AG10803 (cell line): ENCODE data around the gene EXOC4.

Source experiments
- DNase-seq: peaks from one replicate; pipeline ENCODE4 v3.0.0; 2010; ENCODE audit warnings: low read depth
- H3K4me3 ChIP-seq: 2 replicates; pipeline ENCODE4 v1.5.1; 2011; ENCODE audit warnings: mild to moderate bottlenecking, low read length, control low read depth
- CTCF ChIP-seq: conservative IDR thresholded peaks from 2 replicates; pipeline ENCODE4 v1.5.1; 2011; ENCODE audit warnings: mild to moderate bottlenecking, low read length, control low read depth, inconsistent platforms

Gene EXOC4

DNA sequence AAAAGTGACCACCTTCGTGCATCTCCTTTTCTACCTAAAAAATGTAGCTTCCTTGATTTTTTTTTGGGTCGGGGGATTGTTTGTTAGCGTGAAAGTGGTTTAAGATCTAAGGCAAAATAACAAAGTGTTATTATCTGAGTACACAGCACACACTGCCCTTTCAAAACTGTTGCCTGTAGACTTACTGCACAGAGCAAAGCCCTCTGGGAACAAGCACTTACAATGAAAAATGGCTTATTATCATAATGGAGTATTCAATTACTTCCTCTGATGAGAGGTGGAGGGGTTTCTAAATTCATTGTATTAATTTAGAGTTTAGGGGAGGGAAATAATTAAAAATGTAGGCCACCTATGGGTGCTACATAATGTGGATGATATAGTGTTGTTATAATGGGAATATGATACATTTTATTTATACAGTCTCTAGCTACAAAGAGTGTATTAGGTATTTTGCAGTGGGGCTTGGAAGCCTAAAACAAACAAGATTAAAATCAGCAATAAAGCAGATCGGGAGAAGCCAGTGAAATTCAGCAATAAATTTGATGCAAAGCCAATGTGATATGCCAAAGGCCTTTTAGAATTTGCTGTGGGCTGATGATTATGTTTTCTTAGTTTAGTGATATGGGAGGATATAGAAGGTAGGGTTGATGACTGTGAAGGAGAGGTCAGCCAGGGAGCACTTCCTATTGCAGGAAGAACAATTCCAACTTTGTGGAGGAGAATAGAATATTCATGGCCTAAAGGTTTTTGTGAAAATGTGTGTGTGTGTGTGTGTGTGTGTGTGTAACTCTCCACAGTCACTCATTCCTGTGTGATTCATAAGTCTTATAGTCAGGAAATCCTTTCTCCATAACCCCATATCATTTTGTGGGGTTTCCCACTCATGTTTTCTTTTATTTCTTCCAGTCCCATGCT lies 17.7 kb upstream of the EXOC4 start:
- no peak overlapping the region for H3K4me3 ChIP-seq
- TF ChIP-seq CTCF, result no peak
- no peak for DNase-seq

DNA sequence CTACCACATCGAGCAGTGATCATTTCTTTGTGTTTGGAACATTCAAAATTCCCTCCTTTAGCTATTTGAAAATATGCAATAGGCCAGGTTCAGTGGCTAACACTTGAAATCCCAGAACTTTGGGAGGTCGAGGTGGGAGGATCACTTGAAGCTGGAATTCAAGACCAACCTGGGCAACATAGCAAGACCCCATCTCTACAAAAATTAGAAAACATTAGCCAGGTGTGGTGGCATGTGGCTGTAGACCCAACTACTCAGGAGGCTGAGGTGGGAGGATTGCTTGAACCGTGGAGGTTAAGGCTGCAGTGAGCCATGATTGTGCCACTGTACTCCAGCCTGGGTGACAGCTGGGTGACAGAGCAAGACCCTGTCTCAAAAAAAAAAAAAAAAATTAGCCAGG lies 15.3 kb upstream of the EXOC4 start:
- H3K4me3 ChIP-seq, result no peak overlapping the region
- DNase-seq, result no peak
- no peak for TF ChIP-seq CTCF

- TF ChIP-seq CTCF, result no peak
- H3K4me3 ChIP-seq, result no peak overlapping the region
- no peak for DNase-seq
Measured at GRCh38 chr7:133240302-133240701, 12.6 kb upstream of the EXOC4 start.

GRCh38 chr7:133246558-133246957 lies 6.3 kb upstream of the EXOC4 start:
- no peak for DNase-seq
- no peak for TF ChIP-seq CTCF
- H3K4me3 ChIP-seq, result no peak overlapping the region

DNA sequence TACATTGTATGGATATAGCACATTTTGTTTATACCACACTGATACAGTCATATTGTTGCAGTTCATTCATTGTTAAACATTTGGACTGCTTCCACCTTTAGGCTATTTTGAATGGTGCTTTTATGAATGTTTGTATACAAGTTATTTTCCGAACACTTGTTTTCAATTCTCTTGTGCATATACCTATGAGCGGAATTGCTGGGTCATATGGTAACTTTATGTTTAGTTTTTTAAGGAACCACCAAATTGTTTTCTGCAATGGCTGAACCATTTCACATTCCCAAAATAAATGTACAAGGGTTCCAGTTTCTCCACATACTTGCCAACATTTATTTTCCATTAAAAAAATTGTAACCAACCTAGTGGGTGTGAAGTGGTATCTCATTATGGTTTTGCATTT lies 4.0 kb upstream of the EXOC4 start:
- DNase-seq, result no peak
- TF ChIP-seq CTCF, result no peak
- no peak overlapping the region for H3K4me3 ChIP-seq

DNA sequence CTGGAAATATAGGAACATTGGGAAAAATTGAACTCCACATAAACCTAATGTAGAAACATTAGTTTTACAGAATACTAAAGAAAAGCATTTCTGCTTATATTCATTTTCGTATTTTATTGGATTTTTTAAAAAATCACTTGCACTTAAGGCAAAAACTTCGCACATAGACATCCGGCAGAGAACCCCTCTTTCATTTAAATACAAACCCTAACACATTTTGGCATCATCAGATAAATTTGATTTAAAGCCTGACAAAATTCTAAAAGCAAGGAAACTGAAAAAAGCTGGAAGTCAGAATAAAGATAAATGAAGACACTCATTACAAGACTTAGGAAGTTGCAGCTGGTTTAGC lies 396 bp upstream of the EXOC4 start:
- no peak for DNase-seq
- no peak for TF ChIP-seq CTCF
- no peak overlapping the region for H3K4me3 ChIP-seq

- TF ChIP-seq CTCF, result no peak
- peak; percentile 14 for DNase-seq
Measured at GRCh38 chr7:133253519-133253875, 619 bp downstream of the EXOC4 start.

More at GRCh38 chr7:133253519-133253875, 619 bp downstream of the EXOC4 start:
- H3K4me3 ChIP-seq, result peak overlapping the region; percentile 91
